Natural killer cell (primary cell): ENCODE measurements around the gene HGD. TPM values are rescaled to one million over a fixed set of nuclear protein-coding genes. Genes with fewer than 3 reads are reported as not detected.

Experiments used
- ATAC-seq, 3 donors: fragments of 150-1000 bp in 2 of 3; fragments of 200-7000 bp in 1 of 3; cut with Tn5 transposase; 1 replicate in 1 of 3; 2 replicates in 2 of 3; pipeline ENCODE4 v1.10.0; 2021; ENCODE audit warnings: mild to moderate bottlenecking in 2 of 3, moderate library complexity in 2 of 3
- DNase-seq, 2 donors: peaks; one replicate each; pipeline versions ENCODE4 v3.0.0 to v3.0.0-alpha.2; 2013 to 2021; ENCODE audit warnings: mixed read lengths in 1 of 2
- H3K27ac ChIP-seq: one replicate; pipeline ENCODE4 v1.5.1; 2013; ENCODE audit warnings: mild to moderate bottlenecking, low read length
- H3K27me3 ChIP-seq: one replicate; pipeline ENCODE4 v1.6.1; 2013; ENCODE audit warnings: low read length; ENCODE audit not compliant: control insufficient read depth, insufficient read depth
- H3K36me3 ChIP-seq: one replicate; pipeline ENCODE4 v1.6.1; 2013; ENCODE audit warnings: low read length; ENCODE audit not compliant: control insufficient read depth, insufficient read depth
- H3K4me1 ChIP-seq: one replicate; pipeline ENCODE4 v1.6.1; 2013; ENCODE audit warnings: low read length; ENCODE audit not compliant: control insufficient read depth, insufficient read depth
- H3K4me3 ChIP-seq: one replicate; pipeline ENCODE4 v1.5.1; 2013; ENCODE audit warnings: low read length
- H3K9me3 ChIP-seq: one replicate; pipeline ENCODE4 v1.6.1; 2013; ENCODE audit warnings: low read length; ENCODE audit not compliant: control insufficient read depth, insufficient read depth
- H3K27ac Mint-ChIP-seq, 2 donors: one replicate each; pipeline ENCODE4 v1.8.0; 2022; ENCODE audit warnings: mild to moderate bottlenecking in 2 of 2, mixed read lengths in 2 of 2, moderate library complexity in 1 of 2
- H3K27me3 Mint-ChIP-seq, 2 donors: one replicate each; pipeline ENCODE4 v1.8.0; 2022; ENCODE audit warnings: low read depth in 2 of 2, mixed read lengths in 2 of 2
- H3K36me3 Mint-ChIP-seq: one replicate; pipeline ENCODE4 v1.8.0; 2022; ENCODE audit warnings: mixed read lengths
- H3K4me1 Mint-ChIP-seq, 2 donors: one replicate each; pipeline ENCODE4 v1.8.0; 2022; ENCODE audit warnings: mixed read lengths in 2 of 2
- H3K4me3 Mint-ChIP-seq: one replicate; pipeline ENCODE4 v1.8.0; 2022; ENCODE audit warnings: mild to moderate bottlenecking, moderate library complexity, mixed read lengths
- H3K9me3 Mint-ChIP-seq, 2 donors: one replicate each; pipeline ENCODE4 v1.8.0; 2022; ENCODE audit warnings: mixed read lengths in 2 of 2
- CTCF ChIP-seq: fragments of 200-600 bp; IDR thresholded peaks from one replicate; pipeline ENCODE4 v1.8.0; 2022; ENCODE audit warnings: antibody characterized with exemption
- WGBS: methylation state at CpG from one replicate; pipeline ENCODE4 v1.1.7; 2013; ENCODE audit warnings: missing lambda C conversion rate; ENCODE audit not compliant: insufficient coverage; 5-methylcytosine and 5-hydroxymethylcytosine counted together
- intact Hi-C: fragments of 100-400 bp; cut with micrococcal nuclease; formaldehyde crosslinking; loops from one replicate; pipeline ENCODE4 v1.14.2; 2022
- total RNA-seq, 4 donors: library from RNA; stranded (reverse); fragments of 120-200 nt in 1 of 4; gene quantifications; one replicate each; pipeline versions ENCODE4 v1.2.3 to v1.2.4, GENCODE V29; 2013 to 2022

Gene HGD
- total RNA-seq, 3 donors from 2014 or later (not counting 1 experiment from before 2014, with no cell fraction given) = 0.80 to 4.0 (median 2.5) TPM

- H3K9me3 ChIP-seq = no peaks in the 10 kb centered on the region
- DNase-seq (no peak), ATAC-seq (no peak)
- no peaks in the 10 kb centered on the region for H3K36me3 Mint-ChIP-seq
- no peaks in the 10 kb centered on the region for H3K27me3 ChIP-seq
- H3K27me3 Mint-ChIP-seq = peaks cover 0 to 8% of the 10 kb centered on the region in 2 donors
- no peaks in the 10 kb centered on the region for H3K4me1 Mint-ChIP-seq
- H3K36me3 ChIP-seq = no peaks in the 10 kb centered on the region
- intact Hi-C loops = no loop called here
- H3K27ac Mint-ChIP-seq = no peak overlapping the region
- H3K9me3 Mint-ChIP-seq = no peaks in the 10 kb centered on the region
- no peak overlapping the region for H3K4me3 Mint-ChIP-seq
- no peak overlapping the region for H3K4me3 ChIP-seq
- no peaks in the 10 kb centered on the region for H3K4me1 ChIP-seq
- no peak overlapping the region for H3K27ac ChIP-seq
- TF ChIP-seq CTCF = no peak
- 97% methylated on average over 2 of the region's 3 CpGs for WGBS
Observed at GRCh38 chr3:120683671-120684301, 1.7 kb upstream of the HGD start.

- H3K4me3 Mint-ChIP-seq = no peak overlapping the region
- H3K4me3 ChIP-seq = no peak overlapping the region
- no peaks in the 10 kb centered on the region for H3K36me3 ChIP-seq
- H3K27ac ChIP-seq = no peak overlapping the region
- no peak for TF ChIP-seq CTCF
- H3K36me3 Mint-ChIP-seq = no peaks in the 10 kb centered on the region
- H3K27me3 ChIP-seq = no peaks in the 10 kb centered on the region
- ATAC-seq (no peak), DNase-seq (no peak)
- peaks cover 0 to 14% of the 10 kb centered on the region in 2 donors for H3K27me3 Mint-ChIP-seq
- H3K9me3 ChIP-seq = no peaks in the 10 kb centered on the region
- intact Hi-C loops = no loop called here
- no peak overlapping the region for H3K27ac Mint-ChIP-seq
- H3K4me1 ChIP-seq = no peaks in the 10 kb centered on the region
- peaks cover 3 to 5% of the 10 kb centered on the region in 2 donors for H3K4me1 Mint-ChIP-seq
- WGBS = 100% methylated on average over 1 of the region's 1 CpG
- H3K9me3 Mint-ChIP-seq = no peaks in the 10 kb centered on the region
Observed at GRCh38 chr3:120683213-120683612, 1.2 kb upstream of the HGD start.

GRCh38 chr3:120681506-120682038, 467 bp downstream of the HGD start:
- Histone ChIP-seq H3K27ac (no peak overlapping the region), H3K4me1 (no peaks in the 10 kb centered on the region), H3K9me3 (no peaks in the 10 kb centered on the region), H3K27me3 (no peaks in the 10 kb centered on the region), H3K4me3 (no peak overlapping the region), H3K36me3 (no peaks in the 10 kb centered on the region)
- H3K4me1 Mint-ChIP-seq = peaks cover 5 to 6% of the 10 kb centered on the region in 2 donors
- no peak for ATAC-seq
- H3K27ac Mint-ChIP-seq = no peak overlapping the region
- no peak for DNase-seq
- peaks cover 4 to 14% of the 10 kb centered on the region in 2 donors for H3K27me3 Mint-ChIP-seq
- WGBS = 95% methylated on average over 4 of the region's 4 CpGs
- no peak overlapping the region for H3K4me3 Mint-ChIP-seq
- no peaks in the 10 kb centered on the region for H3K9me3 Mint-ChIP-seq
- intact Hi-C loops = no loop called here
- H3K36me3 Mint-ChIP-seq = no peaks in the 10 kb centered on the region
- no peak for TF ChIP-seq CTCF

DNA sequence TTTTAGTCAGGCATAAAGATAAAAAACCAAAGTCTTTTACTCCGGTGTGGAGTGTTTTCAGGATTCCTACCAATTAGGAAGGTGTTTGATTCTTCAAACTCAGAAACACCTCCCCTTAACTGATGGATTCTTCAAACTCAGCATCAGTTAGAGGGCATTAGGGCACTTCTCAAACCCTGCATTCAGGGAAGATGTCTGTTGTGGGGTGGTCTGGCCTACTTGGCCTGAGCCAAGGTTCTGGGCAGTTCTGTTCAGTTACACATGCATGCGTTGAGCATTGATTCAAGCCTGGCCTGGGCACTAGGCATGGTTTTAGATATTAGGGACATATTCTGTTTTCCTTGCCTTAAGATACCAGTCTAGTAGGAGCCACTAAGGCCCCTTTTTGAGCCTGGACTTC, 1.0 kb downstream of the HGD start:
- no peak for DNase-seq
- Histone ChIP-seq H3K36me3 (no peaks in the 10 kb centered on the region), H3K4me1 (no peaks in the 10 kb centered on the region), H3K27ac (no peak overlapping the region), H3K4me3 (no peak overlapping the region), H3K27me3 (no peaks in the 10 kb centered on the region), H3K9me3 (no peaks in the 10 kb centered on the region)
- TF ChIP-seq CTCF = no peak
- WGBS = 93% methylated on average over 1 of the region's 2 CpGs
- no peak overlapping the region for H3K4me3 Mint-ChIP-seq
- H3K36me3 Mint-ChIP-seq = no peaks in the 10 kb centered on the region
- H3K9me3 Mint-ChIP-seq = no peaks in the 10 kb centered on the region
- peaks cover 4 to 19% of the 10 kb centered on the region in 2 donors for H3K27me3 Mint-ChIP-seq
- H3K27ac Mint-ChIP-seq = no peak overlapping the region
- intact Hi-C loops = no loop called here
- no peak for ATAC-seq
- H3K4me1 Mint-ChIP-seq = peaks cover 5 to 6% of the 10 kb centered on the region in 2 donors
